NB4 (cell line): Measurements from ENCODE around the gene ATF5.

Experiments
- DNase-seq: peaks from one replicate; pipeline ENCODE4 v3.0.0; 2010; ENCODE audit warnings: low read depth
- H3K4me3 ChIP-seq: one replicate; pipeline ENCODE4 v1.5.1; 2011; ENCODE audit warnings: mild to moderate bottlenecking, low read depth, low read length, moderate library complexity
- CTCF ChIP-seq: IDR thresholded peaks from one replicate; pipeline ENCODE4 v1.5.1; 2012; ENCODE audit warnings: low read depth, low read length
- MYC ChIP-seq: IDR thresholded peaks from 2 replicates; pipeline ENCODE4 v1.6.1; 2011; ENCODE audit warnings: low read depth, low read length
- POLR2A ChIP-seq: IDR thresholded peaks from 2 replicates; pipeline ENCODE4 v1.6.1; 2011; ENCODE audit warnings: mild to moderate bottlenecking; ENCODE audit not compliant: insufficient read length; ENCODE audit errors: extremely low read depth
- TF ChIP-seq, protein P1 (sequence below): IDR thresholded peaks from 2 replicates; pipeline ENCODE4 v1.6.1; 2011; ENCODE audit warnings: low read depth, low read length

Gene ATF5

DNA sequence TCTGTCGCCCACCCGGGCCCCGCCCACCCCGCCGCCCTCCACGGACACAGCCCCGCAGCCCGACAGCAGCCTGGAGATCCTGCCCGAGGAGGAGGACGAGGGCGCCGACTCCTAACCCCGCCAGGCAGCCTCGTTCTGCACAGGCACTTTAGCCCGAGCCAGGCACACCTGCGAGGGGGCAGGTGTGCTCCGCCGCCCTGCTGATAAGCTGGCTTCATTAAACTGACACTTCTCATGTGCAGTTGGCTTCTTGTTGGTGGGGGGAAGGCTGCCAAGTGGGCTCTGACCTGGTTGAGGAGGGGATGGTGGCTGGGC lies 40.5 kb upstream of the ATF5 start:
- H3K4me3 ChIP-seq: no peak overlapping the region
- TF ChIP-seq POLR2A: no peak
- no peak for TF ChIP-seq CTCF
- TF ChIP-seq MYC: no peak
- TF ChIP-seq, protein P1, sequence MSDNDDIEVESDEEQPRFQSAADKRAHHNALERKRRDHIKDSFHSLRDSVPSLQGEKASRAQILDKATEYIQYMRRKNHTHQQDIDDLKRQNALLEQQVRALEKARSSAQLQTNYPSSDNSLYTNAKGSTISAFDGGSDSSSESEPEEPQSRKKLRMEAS: no peak

GRCh38 chr19:49889038-49889686 lies 39.8 kb upstream of the ATF5 start:
- H3K4me3 ChIP-seq: no peak overlapping the region
- TF ChIP-seq POLR2A (no peak), CTCF (no peak), MYC (no peak)
- TF ChIP-seq, protein P1: no peak
- DNase-seq: no peak

More for the DNA sequence above, 40.5 kb upstream of the ATF5 start:
- no peak for DNase-seq

- TF ChIP-seq CTCF: no peak
- TF ChIP-seq, protein P1: no peak
- no peak for TF ChIP-seq POLR2A
- TF ChIP-seq MYC: no peak
- no peak for DNase-seq
- no peak overlapping the region for H3K4me3 ChIP-seq
These were observed 39.2 kb upstream of the ATF5 start for GRCh38 chr19:49889687-49890348.

DNA sequence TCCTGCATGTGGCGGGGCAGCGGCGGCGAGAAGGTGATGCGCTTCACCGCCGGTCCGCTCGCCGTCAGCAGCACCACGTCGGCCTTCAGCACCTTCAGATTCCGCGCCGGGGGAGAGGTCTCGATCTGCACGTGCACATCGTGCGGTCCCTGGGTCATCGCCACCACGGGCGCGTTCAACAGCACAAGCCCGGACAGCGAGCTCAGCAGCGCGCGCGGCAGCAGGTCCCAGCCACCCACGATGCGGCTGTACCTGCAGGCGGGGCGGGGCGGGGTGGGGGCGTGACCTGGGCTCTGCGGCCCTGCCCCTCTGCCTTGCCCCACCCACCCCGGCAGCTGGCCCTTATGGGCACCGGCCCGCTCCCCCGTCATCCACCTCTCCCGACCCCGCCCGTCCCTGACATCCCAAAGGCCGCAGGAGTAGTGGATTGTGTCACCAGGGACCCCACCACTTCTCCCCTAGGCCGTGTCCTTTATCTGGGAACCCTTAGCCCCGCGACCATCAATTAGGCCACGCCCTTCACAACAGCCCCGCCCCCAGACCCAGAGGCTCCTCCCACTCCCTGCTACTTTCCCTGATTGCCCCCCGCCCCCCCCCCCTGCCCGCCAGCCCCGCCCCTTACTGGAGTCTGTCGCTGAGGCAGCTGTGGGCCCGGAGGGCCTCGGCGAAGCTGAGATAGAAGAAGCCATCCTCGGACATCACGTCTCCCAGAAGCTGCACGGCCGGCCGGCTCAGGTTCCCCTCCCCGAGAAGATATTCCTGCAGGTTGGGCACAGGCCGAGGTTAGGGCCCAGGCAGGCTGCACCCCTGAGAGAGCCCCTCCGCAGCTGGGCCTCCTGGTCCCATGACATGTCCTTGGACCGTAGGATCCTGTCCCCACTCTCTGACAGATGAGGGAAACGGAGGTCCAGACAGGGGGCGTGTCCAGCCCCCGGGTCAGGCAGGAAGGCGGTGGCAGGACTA lies 38.4 kb upstream of the ATF5 start:
- TF ChIP-seq POLR2A: no peak
- H3K4me3 ChIP-seq: no peak overlapping the region
- DNase-seq: no peak

- no peak for DNase-seq
- TF ChIP-seq MYC: no peak
- no peak for TF ChIP-seq CTCF
- TF ChIP-seq, protein P1: no peak
- no peak for TF ChIP-seq POLR2A
- H3K4me3 ChIP-seq: no peak overlapping the region
These were observed 37.6 kb upstream of the ATF5 start for GRCh38 chr19:49891393-49891792.

DNA sequence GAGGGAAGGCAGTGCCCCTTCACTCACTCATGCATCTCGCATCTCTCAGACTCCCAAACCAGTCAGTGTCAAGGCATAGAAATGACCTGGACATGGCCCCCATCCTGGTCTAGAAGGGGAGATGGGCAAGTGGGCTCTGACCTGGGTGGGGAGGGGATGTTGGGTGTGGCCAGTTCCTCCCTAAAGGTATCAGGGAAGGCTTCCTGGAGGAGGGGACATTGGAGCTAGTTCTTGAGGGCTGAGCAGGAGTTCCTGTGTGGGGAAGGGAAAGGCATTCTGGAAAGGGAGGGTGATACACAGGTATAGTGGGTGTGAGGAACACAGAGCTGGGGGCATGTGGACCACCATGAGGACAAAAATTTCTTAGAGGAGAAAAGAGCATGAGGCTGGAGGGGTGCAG lies 36.3 kb upstream of the ATF5 start:
- TF ChIP-seq CTCF (no peak), POLR2A (no peak), MYC (no peak)
- TF ChIP-seq, protein P1: no peak
- no peak overlapping the region for H3K4me3 ChIP-seq
- DNase-seq: no peak
